HG03060 (cell line): ENCODE results near the gene CYP26B1.

ENCODE experiments used
- ATAC-seq: cut with Tn5 transposase; IDR thresholded peaks from one replicate; pipeline ENCODE4 v1.9.1; 2021; ENCODE audit warnings: low read depth, moderate number of reproducible peaks; ENCODE audit not compliant: unreplicated experiment

The CYP26B1 gene

GRCh38 chr2:72141881-72142451, 5.7 kb downstream of the CYP26B1 start:
- ATAC-seq = no peak

GRCh38 chr2:72141032-72141645, 6.5 kb downstream of the CYP26B1 start:
- no peak for ATAC-seq

- ATAC-seq = no peak
Measured at GRCh38 chr2:72140621-72140960, 7.1 kb downstream of the CYP26B1 start.

GRCh38 chr2:72139874-72140620, 7.6 kb downstream of the CYP26B1 start:
- ATAC-seq = no peak

- no peak for ATAC-seq
Measured at GRCh38 chr2:72139471-72139873, 8.2 kb downstream of the CYP26B1 start.

- ATAC-seq = no peak
Measured at GRCh38 chr2:72138921-72139381, 8.7 kb downstream of the CYP26B1 start.

- no peak for ATAC-seq
Measured at GRCh38 chr2:72138011-72138881, 9.4 kb downstream of the CYP26B1 start.

- no peak for ATAC-seq
Measured at GRCh38 chr2:72137498-72138010, 10.1 kb downstream of the CYP26B1 start.

- no peak for ATAC-seq
Measured at GRCh38 chr2:72136933-72137497, 10.6 kb downstream of the CYP26B1 start.

- no peak for ATAC-seq
Measured at GRCh38 chr2:72136331-72136730, 11.3 kb downstream of the CYP26B1 start.

GRCh38 chr2:72135921-72136320, 11.7 kb downstream of the CYP26B1 start:
- no peak for ATAC-seq

GRCh38 chr2:72134997-72135800, 12.5 kb downstream of the CYP26B1 start:
- ATAC-seq = no peak

GRCh38 chr2:72134408-72134996, 13.2 kb downstream of the CYP26B1 start:
- ATAC-seq = no peak

- no peak for ATAC-seq
Measured at GRCh38 chr2:72133721-72134407, 13.8 kb downstream of the CYP26B1 start.

- no peak for ATAC-seq
Measured at GRCh38 chr2:72132981-72133720, 14.5 kb downstream of the CYP26B1 start.

GRCh38 chr2:72131916-72132841, 15.5 kb downstream of the CYP26B1 start:
- no peak for ATAC-seq

- no peak for ATAC-seq
Measured at GRCh38 chr2:72131371-72131891, 16.2 kb downstream of the CYP26B1 start.
